Raji (cell line): ENCODE data around the gene ATP5PF.

Experiments
- POLR2A ChIP-seq: IDR thresholded peaks from 2 replicates; pipeline ENCODE4 v1.6.1; 2011; ENCODE audit warnings: low read depth, low read length, control low read depth; ENCODE audit not compliant: insufficient read depth

ATP5PF gene

GRCh38 chr21:25735646-25736597 lies 1.2 kb upstream of the ATP5PF start:
- no peak for TF ChIP-seq POLR2A

- peak; percentile 93 for TF ChIP-seq POLR2A
Observed at GRCh38 chr21:25734654-25734903, 125 bp downstream of the ATP5PF start.

- TF ChIP-seq POLR2A: no peak
Observed at GRCh38 chr21:25733859-25734653, 648 bp downstream of the ATP5PF start.

GRCh38 chr21:25732091-25732760 lies 2.5 kb downstream of the ATP5PF start:
- no peak for TF ChIP-seq POLR2A

- TF ChIP-seq POLR2A: no peak
Observed at GRCh38 chr21:25722631-25723030, 12.1 kb downstream of the ATP5PF start.

GRCh38 chr21:25721987-25722386 lies 12.7 kb downstream of the ATP5PF start:
- no peak for TF ChIP-seq POLR2A

- TF ChIP-seq POLR2A: no peak
Observed at GRCh38 chr21:25717491-25718147, 17.1 kb downstream of the ATP5PF start.

GRCh38 chr21:25710550-25710949 lies 24.2 kb downstream of the ATP5PF start:
- no peak for TF ChIP-seq POLR2A

GRCh38 chr21:25709684-25710265 lies 24.9 kb downstream of the ATP5PF start:
- TF ChIP-seq POLR2A: no peak

GRCh38 chr21:25708467-25709065 lies 26.1 kb downstream of the ATP5PF start:
- TF ChIP-seq POLR2A: no peak

- no peak for TF ChIP-seq POLR2A
Observed at GRCh38 chr21:25701529-25701928, 33.2 kb downstream of the ATP5PF start.

GRCh38 chr21:25700741-25701140 lies 34.0 kb downstream of the ATP5PF start:
- TF ChIP-seq POLR2A: no peak

- TF ChIP-seq POLR2A: no peak
Observed at GRCh38 chr21:25691976-25692375, 42.7 kb downstream of the ATP5PF start.

- no peak for TF ChIP-seq POLR2A
Observed at GRCh38 chr21:25689226-25689625, 45.5 kb downstream of the ATP5PF start.
